GM18861 (cell line): ENCODE measurements around the gene H3-3A.
"Not testable (repeated sequence)": the region's sequence is repeated elsewhere in the genome, so short reads cannot be mapped to it uniquely, and the experiment has no call there.

Experiments used
- ATAC-seq: cut with Tn5 transposase; IDR thresholded peaks from one replicate; pipeline ENCODE4 v1.9.1; 2021; ENCODE audit not compliant: unreplicated experiment

The H3-3A gene

DNA sequence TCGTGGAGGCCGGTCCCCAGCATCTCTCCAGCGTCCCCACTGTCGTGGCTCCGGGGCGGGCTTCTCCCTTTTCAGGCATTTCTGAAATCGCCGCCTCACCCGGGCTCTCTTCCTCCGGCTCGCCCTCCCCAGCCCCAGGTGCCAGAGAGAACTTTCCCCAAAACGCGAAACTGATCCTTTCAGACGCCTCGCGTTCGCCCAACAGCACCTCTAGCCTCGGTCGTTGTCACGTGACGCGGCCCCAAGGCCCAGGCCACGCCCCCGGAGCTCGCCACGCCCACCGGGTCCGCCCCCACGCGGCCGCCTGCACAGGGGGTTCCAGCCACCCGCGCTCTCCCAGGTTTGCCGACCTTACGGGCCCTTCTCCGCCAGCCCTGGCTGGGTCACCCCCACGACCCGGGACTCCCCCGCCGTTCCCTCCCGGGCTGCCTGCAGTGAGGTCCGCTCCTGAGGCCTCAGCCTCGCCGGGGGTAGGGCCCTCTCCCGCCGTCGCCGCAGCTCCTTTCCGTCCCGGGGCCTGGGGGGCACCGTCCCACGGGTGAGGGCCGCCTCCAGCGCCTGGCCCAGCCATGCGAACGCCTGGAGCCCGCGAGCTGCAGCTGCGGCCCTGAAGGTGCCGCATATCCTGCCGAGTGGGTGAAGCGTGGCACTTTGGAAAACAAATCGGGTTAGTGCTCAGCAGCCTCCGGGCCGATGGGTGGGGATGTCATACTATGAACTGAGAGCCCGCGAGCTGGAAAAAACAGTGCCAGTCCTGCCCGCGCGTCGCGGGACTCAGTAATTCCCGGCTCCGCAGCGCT lies 21.0 kb downstream of the H3-3A start:
- ATAC-seq: peak; percentile 86

DNA sequence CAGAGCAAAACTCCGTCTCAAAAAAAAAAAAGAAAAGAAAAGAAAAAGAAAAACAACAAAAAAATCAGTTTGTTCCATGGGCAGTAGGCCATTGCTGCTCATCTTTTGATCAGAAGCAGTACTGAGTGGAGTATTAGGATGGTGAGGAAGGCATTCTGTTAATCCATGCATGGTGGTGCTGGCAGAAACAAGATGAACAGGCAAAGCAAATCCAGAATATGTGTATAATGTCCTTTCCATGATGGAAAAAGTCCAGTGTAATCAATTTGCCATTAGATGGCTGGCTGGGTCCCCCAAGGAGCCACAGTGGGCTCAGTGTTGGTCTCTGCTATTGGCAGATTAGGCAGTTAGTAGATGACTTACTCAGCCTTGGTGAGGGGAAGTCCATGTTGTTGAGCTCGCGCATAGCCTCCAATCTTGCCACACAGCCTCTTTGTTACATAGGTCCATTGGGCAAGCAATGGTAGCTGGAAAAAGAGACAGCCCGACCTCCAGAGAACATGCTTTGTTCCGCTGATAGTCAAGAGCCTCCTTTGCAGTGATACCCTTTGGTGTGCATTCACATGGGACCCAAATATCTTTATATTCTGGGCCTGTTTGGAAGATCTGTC lies 23.3 kb downstream of the H3-3A start:
- ATAC-seq: no peak

DNA sequence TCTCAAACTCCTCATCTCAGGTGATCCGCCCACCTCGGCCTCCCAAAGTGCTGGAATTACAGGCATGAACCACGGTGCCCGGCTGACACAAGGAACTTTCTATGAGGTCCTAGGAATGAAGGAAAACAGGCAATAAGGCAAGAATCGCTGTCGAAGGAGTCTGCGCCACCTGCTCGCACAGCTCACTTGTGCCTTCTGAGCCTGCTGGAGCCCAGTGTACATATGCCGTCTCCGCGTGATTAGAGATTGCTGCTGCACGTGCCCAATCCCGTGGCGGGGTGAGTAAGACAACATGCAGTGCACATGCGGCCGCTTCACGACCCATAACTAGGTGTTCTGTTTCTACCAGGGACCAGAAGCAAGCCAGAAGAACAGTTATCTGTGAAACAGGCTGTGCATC lies 24.3 kb downstream of the H3-3A start:
- no peak for ATAC-seq

DNA sequence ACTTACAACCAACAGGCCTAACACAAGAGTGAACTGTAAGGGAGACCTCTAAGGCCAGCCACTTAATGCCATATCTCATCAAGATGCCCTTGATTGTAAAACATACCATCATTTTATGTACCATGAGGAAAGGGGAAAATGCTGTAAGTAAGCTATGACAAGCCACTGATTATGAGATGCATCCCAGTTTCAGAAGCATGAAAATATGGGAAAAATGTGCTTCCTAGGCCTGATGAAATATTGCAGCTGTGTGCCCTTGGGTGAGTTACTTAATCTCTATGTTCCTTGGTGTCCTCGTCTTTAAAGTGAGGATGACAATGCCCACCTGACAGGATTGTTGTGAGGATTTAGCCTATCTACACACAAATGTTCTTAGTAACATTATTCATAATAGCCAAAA lies 28.9 kb downstream of the H3-3A start:
- ATAC-seq: no peak

- ATAC-seq: not testable (repeated sequence)
Measured at GRCh38 chr1:226092048-226092820, 29.7 kb downstream of the H3-3A start.

GRCh38 chr1:226092965-226093364 lies 30.4 kb downstream of the H3-3A start:
- no peak for ATAC-seq

DNA sequence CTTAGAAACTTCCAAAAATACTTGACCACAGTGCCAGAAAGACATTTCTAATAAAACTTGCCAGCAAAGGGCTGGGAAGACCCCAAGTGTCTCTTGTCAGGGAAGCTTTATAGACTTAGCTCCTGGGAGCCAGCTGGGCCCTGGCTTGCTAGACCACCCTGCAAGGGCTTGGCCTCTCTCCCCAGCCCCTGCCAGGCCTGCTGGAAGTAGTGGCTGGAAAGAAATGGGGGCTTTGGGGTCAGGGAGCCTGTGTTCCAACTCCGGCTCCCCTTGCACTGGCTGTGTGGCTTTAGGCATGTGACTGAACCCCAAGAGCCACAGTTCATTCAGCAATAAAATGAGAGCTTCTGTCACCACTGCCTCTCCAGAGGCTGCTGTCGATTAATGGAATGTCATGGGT lies 31.1 kb downstream of the H3-3A start:
- no peak for ATAC-seq

DNA sequence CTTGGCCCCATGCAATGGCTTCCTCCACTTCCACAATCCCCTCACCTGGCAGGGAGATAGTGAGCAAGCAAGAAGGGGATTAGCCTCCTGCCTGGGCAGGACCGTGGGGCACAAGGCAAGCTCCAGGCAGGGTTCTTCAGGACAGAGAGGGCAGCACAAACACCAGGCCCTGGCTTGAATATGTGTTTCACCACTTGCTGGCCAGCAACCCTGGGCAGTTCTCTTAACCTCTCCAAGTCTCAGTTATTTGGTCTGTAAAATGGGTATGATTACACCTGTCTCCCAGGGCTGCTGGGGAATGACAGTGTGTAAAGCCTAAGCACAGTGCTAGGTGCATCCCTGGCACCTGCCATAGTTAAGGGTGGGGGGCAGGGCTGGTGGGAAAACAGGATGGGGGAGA lies 31.9 kb downstream of the H3-3A start:
- ATAC-seq: no peak

DNA sequence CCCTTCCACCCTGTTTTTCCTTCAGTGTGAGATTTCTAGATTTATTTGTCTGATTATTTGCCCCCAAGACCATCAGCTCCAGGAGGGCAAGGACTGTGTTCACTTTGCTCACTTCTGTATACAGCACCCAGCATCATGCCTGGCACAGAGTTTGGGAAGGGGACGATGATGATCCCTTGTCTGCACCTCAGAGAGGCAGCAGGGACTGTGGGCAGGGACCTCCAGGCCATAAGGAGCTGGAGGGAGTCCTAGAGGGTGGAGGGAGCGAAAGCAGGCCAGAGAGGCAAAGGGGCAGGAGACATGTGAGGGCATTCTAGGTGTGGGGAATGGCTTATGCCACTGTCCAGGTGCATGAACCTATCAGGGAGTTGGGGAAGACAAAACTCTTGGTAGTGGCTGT lies 32.8 kb downstream of the H3-3A start:
- no peak for ATAC-seq

DNA sequence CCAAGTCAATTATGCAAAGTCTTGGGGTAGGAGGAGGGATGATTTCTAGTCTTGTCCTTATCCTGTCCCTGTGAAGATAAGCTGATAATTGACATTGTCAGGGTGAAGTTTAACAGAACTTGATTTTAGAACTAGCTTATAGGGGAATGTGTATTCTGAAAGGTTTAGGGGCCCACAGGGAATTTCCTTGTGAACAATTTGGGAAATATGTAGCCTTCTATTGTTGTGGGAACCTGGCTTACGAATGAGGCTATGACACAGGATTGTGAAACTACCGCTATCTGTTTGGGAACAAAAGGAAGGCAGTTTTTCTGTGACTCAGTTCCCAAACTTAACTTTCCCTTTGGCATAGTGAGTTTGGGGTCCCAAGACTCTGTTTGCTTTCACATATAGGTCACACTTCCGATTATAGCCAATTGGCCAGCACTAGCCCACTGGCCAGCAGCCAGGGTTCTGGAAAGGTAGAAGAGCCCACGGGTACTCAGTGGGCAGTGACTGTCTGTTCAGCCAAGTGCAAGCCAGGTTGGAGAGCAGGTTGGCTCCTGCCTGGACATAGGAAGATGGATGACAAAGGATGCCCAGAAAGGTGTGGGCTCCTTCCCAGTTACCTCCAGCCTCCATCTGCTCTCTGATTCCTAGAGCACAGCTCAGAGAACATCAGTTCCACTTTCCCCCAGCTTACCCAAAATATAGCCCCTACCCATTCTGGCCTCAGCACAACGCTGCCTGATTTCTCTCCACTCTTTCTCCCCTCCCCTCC lies 35.5 kb downstream of the H3-3A start:
- no peak for ATAC-seq

- no peak for ATAC-seq
Measured at GRCh38 chr1:226098870-226099835, 36.6 kb downstream of the H3-3A start.

GRCh38 chr1:226100436-226101391 lies 38.2 kb downstream of the H3-3A start:
- ATAC-seq: no peak

GRCh38 chr1:226104671-226105121 lies 42.2 kb downstream of the H3-3A start:
- no peak for ATAC-seq

GRCh38 chr1:226107471-226108460 lies 45.2 kb downstream of the H3-3A start:
- no peak for ATAC-seq

DNA sequence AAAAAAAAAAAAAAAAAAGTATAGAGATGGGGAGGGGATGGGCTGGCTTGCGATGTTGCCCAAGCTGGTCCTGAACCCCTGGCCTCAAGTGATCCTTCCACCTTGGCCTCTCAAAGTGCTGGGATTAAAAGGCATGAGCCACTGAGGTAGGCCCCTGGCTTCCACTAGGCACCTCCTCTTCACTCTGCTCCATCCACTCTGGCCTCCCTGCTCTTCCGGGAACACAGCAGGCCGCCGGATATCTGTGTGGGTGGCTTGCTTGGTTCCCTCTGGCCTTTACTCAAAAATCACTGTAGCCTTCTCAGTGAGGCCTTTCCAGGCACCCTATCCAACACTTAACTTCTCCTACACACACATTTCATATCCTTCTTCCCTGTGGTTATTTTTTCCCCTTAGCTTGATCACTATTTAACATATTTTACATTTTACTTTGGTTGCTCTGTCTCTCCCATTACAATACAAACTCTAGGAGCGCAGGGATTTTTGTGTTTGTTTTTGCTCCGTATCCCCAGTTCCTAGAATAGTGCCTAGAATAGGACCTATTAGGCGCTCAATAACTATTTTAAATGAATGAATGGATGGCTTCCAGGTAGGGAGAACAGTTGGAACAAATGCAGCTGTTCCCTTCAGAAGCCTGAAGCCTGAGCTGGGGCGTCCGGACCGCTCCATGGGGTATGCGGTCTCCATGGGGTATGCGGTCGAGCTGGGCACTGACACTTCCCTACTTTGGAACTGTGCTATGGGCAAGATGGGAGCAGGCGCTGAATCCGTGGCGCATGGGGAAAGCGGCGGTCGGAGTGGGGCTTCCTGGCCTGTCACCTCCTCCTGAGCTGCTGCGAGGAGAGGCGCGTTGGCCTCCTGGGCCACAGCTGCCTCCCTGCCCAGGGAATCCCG lies 46.7 kb downstream of the H3-3A start:
- ATAC-seq: no peak

DNA sequence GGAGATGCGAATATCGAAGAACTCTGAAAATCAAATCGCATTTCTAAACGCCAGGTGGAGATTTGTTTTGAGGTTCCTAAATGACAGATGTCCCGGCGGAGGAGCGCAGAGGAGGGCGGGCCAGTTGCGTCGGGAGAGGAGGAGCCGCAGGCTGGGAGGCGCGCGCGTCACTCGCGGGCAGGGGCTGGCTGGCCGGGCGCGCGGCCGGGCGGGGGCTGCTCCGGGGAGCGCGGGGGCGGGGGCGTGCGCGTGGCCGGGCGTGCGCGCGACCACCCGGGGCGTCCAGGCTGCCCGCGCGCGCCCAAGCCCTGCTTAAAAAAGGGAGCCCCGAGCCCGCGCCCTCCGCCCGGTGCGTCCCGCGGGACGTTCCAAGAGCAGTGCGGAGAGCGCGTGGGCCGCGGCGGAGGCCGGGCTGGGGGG lies 47.3 kb downstream of the H3-3A start:
- peak; percentile 52 for ATAC-seq
